GM19025 (cell line): ENCODE results near the gene UGT1A4.

ENCODE experiments used
- ATAC-seq: cut with Tn5 transposase; IDR thresholded peaks from one replicate; pipeline ENCODE4 v1.9.1; 2021; ENCODE audit warnings: mild to moderate bottlenecking, low read depth, moderate library complexity; ENCODE audit not compliant: unreplicated experiment

The UGT1A4 gene

DNA sequence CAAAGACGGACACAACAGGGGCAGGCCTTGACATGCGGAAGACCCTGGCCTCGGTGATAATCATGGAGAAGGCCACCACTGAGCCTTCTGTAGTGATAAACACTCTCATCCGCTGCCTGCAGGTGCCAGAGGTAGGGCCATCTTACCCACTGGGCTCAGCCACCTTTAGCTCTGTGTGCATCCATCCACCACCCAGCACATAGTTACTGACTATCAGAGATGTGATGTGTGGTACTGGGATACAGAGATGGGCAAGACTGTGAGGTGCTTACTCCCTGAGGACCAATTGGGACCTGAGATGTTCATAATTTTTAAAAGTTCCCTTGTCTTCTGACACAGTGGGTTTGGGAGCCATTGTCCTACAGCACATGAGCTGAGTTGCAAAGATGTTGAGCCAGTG, 61.2 kb downstream of the UGT1A4 start:
- ATAC-seq, result no peak

DNA sequence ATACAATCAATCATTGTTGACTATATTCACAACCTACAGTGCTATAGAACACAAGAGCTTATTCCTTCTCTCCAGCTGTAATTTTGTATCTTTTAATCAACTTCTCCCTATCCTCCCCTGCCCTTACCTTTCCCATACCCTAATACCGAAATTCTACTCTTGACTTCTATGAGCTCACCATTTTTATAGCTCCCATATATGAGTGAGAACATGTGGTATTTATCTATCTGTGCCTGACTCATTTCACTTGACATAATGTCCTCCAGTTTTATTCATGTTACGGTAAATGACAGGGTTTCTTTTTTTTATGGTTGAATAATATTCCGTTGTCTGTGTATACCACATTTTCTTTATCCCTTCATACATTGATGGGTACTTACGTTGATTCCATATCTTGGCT, 62.2 kb downstream of the UGT1A4 start:
- no peak for ATAC-seq

DNA sequence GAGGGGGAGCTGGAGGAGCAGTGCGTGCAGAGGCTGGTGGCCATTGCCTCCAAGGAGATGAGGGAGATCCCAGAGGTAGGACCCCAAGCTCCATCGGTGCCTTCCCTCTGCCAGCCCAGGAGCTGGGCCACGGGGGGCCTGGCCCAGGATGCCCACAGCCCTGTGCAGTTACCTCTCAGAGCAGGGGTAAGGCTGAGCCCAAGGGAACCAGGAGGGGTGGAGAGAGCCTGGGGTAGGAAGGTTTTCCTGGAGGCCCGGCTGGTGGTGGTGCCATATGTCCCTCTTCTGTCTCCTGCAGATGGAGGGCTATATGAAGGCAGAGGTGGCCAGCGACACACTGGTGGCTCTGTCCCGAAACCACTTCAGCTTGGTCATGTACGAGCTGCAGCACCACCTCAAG, 71.0 kb downstream of the UGT1A4 start:
- no peak for ATAC-seq

DNA sequence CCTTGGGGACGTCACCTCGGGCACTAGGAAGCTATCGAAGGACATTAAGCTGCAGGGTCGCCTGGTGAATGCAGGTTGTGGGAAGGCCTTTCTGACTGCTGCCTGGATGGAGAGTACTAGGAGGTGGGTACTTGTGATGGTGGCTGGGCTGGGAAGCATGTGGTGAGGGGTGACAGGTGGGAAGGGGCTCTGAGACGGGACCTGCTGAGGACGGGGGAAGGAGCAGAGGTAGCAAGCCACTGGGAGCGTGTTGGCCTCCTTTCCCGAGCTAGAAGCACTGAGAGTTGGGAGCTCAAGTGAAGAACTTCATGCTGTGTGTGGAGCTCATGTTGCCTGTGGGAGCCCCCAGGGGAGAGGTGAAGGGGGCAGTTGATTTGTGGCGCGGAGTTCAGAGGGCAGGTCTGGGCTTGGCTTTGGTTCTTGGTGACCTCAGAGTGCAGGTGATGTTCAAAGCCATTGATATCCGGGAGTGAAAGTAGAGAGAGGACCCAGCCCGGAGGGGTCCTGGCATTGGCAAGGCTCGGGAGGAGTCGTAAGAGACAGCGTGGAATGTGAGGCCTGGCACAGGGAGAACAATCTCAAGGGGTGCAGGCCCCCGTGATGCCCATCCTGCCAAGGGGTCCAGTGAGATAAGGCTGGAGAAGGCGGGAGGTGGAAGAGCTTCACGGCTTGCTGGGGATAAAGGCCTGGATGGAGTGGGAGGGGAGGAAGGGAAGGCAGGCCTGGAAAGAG, 72.8 kb downstream of the UGT1A4 start:
- no peak for ATAC-seq

DNA sequence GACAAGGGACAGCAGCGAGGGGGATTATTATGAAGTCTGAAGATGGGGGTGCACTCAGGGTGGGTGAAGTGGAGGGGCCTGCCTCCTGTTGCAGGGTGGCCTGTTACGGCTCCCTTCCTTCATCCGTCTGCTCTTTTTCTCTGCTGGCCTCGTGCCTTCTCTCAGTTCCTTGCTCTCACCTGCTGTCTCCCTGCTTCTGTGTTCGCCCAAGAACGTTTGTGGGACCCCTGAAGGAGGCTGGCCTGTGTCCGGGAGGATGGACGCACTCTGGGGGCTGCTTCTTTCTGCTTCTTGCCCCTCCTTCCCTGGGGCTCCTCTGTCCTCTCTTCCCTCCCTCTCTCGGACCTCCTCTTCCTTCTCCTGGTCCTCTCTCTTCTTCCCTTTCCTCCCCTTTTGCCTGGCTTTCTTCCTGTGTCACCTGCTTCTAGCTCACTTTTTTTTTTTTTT, 73.4 kb downstream of the UGT1A4 start:
- ATAC-seq, result no peak

DNA sequence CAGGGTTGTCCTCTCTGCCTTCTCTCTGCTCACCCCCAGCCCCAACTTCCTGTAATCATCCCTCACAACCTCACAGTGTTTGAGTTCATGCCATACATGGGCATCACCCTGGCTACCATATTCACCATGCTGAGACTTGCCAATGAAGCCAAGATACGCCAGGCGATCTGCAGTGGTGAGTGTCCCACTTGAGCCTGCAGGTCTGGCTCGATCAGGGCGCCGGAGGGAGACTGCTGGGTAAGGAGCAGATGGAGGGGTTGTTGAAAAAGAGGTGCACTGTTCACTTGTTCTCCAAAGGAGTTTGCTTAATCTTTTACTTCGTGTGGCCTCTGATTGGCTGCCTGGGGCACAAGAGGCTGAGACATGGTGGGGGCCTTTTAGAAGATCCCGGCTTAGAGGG, 74.2 kb downstream of the UGT1A4 start:
- no peak for ATAC-seq

DNA sequence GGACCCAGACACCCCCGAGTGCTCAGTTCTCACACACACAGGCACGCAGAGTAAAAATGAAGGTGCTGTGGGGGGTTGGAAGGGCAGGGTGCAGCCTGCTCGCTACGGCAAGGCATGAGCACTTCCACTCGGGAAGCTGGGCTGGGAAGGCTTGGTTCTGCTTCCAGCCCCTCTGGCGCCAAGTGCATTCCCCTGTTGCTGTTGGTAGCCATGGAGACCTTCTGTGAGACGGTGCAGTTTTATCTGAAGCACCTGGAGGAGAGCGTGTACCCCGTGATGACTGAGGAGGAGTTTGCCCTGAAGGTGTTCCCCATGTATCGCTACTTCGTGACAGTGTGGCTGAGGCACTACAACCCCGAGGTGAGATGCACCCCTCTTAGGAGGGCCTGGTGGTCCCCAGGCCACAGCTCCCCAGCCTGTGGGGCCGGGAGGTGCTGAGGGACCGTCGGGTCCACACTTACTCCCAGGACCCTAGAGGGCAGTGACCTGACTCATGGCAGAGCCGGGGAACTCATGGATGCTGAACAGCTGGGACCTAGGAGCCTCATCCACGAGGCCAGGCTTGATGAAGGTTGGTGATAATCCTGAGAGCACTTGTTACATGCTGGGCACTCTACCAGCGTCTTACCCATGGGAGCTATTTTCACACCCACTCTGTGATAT, 75.1 kb downstream of the UGT1A4 start:
- no peak for ATAC-seq

DNA sequence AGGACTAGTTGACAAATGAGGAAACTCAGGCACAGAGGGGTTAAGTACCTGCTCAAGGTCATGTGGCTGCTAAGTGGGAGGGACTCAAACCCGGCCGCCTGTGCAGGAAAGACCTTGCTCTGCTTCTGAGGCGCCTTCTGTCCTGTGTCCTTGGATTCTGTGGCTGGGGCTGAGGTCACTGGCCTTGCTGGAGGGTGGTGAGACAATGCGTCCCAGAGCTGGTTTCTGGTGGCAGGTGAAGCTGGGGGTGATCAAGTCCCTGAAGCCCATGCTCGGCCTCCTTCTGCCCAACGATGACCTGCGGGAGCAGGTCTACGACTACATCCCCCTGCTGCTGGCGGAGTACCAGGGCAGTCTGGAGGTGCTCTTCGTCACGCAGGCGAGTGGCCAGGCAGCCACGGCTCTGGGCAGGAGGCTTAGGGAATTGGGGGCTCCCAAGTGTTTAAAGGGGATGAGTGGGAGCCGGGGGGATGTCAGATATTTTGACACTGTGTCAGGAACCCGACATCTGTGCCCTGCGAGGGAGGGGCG, 75.7 kb downstream of the UGT1A4 start:
- no peak for ATAC-seq

DNA sequence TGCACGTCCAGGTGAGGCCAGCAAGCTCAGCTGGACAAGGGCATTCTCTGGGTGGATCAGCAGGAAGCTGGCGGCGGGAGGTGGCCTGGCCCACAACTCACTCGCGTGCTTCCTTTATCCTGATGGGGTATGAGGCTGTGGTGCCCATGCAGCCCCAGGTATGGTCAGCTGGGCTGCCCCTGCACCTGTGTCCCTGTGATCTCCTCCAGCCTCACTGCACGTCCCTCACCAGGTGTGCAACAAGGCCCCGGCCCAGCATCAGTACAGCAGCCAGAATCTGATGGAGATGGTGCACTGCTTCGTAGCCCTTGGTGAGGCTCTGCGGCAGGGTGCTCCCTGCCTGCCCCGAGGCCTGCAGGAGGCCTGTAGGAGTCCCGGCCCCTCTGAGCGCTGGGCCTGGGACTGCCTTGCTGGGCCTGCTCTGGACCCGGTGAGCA, 77.2 kb downstream of the UGT1A4 start:
- ATAC-seq, result no peak

DNA sequence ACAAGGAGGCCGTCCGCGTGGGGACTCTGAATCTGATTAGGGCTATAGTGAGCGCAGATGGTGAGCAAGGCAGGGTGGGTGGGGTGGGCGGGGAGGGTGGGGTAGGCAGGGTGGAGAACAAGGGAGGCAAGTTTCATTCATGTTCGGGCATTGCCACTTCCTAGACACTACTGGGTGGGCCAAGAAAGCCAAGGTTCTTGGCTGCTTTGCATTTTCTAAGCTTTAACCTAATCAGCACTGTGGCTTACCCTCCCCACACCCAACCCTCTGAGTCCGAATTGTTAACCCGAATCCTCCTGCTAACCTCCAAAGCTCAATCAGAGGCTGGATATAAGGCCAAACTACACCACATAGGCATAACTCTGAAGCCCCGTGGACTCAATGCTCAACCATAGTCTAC, 77.7 kb downstream of the UGT1A4 start:
- ATAC-seq, result no peak

DNA sequence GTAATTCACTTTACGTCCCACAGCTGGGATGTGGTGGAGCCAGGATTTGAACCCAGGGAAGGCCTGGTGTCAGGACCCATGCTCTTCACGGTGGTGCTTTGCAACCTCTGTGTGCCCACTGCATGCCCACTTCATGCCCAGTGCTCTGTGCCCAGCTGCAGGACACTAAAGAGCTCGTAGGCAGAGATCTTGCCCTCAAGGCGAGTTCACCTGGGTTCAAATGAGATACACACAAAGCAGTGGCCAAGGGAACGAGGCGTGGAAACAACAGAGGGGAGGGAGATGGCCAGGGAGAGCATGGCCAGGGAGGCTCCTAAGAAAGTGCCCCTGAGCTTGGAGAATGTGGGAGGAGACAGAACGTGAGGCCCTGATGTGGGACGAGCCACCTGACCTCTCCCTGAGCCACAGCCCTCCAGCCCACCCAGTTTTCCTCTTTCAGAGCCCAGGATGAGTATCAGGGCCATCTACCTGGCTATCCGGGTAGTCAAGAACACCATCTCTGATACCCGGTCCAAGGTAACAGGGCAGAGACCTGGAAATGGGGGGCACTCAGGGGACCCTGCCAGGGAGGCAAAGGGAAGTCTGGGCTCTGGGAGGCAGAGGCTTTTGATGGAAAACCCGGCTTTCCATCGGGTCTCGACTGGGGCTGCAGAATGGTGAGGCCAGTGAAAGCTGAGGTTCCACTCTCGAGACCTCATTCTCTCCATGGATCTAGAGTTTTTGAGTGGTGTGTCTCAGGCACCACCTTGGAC, 80.0 kb downstream of the UGT1A4 start:
- ATAC-seq, result no peak

DNA sequence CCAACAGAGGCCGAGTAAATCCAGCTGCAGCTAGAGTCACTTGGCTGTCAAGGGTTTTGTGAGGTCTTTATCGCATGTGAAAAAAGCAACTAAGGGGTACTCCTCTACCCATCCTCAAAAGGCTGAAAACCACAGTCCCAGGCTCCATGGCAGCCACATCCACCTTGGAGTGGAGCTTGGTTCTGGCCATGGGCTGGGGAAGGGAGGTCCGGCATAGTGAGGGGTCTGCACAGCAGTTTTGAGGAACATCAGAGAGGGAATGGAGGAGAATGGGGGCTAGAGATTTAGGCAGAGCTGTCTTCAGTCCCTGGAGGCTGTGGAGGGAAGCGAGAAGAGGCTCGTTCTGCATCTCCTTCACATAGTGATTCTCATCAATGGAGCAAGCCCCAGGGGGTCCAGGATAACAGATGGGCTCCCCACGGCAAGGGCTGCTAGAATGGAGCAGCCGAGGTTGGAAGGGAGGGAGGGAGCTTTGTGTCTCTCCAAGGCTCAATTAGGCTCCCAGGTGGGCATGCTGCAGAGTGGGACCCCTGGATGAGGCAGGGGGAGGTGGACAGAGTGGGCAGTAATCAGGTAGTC, 80.6 kb downstream of the UGT1A4 start:
- no peak for ATAC-seq

DNA sequence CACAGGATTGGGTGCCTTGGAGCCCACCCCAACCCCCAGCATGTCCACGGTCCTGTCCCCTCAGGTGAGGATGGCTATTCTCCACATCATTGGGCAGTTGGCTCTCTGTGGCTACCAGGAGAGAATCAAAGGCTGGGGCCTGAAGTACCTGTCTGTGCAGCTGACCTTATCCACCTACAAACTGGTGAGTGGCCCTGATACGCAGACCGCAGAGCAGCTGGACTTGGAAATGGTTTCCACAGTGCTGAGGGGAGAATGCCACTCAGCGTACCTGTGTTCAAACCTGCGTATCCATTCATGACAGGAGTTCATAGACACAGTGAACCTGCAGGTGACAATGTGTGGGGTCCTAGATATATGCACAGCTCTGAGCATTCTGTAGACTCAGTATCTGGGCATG, 81.2 kb downstream of the UGT1A4 start:
- no peak for ATAC-seq

DNA sequence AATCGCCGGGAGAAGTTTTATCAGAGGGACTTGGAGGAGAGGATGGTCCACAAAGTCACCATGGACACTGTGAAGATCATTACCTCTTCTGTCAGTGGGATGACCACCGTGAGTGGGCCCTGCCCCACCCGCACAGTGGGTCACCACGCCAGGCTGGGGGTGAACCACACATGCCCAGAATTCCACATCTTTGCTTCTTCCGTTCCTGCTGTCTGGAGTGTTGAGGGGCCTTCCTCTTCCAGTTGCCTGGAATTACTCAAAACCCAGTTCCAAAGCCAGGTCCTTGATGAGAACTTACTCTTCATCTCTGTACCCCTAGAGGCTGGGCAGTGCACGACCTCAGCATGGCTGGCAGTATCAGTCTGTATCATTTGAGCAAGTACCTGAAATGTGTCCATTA, 81.7 kb downstream of the UGT1A4 start:
- ATAC-seq, result no peak

DNA sequence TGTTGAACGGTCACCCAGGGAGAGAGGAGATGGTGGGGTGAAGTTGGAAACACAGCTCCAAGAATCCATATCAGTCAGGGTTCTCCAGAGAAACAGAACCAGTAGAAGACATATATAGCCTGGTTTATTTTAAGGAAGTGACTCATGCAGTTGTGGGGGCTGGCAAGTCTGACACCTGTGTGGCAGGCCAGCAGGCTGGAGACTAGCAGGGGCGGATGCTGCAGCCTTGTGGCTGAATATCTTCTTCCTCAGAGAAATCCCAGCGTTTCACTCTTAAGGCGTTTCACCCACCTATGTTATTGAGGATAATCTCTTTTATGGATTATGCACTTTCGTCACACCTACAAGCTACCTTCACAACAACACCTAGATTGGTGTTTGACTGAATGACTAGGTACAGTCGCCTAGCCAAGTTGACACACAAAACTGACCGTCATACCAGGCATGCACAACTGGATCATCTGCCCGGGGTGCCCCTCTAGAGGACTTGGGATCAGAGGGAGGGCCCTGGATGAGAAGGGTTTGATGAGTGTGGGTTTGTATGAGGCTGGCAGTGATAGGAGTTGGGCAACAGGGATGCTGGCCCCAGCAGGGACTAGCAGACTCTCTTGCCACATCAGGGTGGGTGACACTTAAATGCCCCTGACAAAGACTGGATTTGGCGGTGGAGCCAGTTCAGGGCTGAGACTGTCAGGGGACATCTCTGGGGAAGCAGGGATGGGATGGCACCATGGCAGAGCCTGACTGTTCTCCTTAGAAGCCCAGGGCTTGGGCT, 83.0 kb downstream of the UGT1A4 start:
- ATAC-seq, result no peak

DNA sequence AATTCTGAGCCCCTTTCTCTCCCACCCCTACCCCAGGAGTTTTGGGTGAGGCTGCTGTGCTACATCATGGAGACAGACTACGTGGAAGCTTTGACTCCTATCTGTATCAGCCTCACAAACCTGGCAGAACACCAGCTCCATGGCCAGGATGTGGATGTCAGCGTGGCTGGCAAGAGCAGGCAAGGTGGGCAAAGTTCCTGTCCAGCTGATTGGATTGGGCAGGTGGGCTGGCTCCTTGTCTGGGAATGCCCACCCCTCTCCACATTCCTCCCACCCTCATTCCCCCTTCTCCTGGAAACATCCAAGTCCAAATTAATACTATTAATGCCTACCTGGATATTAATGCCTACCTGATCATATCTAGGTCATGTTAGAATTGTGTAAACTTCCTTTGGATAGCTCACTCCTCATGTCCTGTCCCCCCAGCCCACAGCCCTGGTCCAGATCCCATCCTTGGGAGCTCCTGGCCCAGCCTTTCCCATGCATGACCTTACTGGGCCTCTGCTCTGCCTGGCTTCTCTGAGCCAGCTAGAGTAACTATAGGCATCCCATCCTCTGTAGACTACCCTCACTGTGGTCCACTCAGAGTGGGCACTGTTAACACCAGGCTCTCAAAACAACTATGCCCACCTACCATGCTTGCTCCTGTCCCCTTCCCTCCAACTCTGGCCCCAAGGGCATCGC, 83.7 kb downstream of the UGT1A4 start:
- no peak for ATAC-seq

DNA sequence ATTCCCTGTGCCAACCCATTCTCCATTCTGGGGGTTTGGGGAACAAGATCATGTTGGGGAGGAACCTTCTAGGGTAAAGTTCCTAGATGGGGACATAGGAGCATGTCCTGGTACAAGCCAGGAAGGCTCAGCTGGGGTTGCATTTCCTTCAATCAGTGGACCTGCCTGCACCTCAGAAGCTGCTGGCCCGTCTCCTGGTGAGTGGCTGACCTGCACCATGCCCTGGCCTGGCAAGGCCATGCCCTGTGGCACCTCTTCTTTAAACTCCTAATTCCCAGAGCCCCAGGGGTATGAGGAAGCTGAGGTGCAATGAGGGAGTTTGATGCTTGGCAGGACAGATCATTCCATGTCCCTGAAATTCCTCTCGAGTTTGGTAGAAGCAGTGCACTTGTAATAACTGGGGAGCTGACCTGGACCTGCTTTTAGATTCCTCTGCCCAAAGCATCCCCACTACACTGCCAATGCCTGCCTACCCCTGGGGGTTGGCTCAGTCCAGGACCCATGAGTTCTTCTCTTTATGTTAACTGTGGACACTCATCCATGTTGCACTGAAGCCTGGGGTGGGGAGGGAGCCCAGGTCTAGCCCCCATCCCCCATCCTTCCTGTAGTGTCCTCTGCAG, 84.9 kb downstream of the UGT1A4 start:
- ATAC-seq, result no peak

DNA sequence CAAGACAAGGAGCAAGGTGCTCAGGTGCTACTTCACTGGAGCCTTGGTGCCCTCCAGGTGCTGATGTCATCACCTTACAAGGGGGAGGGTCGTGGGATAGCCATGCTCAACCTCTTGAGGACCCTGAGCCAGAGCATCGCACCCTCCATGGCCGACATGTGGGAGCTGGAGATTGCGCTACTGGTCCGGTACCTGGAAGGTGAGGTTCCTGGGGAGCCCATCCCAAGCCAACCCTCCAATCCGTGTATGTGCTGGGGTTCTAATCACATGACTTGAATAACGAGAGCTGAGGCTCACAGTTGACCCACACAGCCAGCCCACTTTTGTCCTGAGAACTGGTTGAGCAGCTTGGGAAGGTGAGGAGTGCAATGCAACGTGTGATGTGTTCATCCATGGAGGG, 85.5 kb downstream of the UGT1A4 start:
- ATAC-seq, result no peak

DNA sequence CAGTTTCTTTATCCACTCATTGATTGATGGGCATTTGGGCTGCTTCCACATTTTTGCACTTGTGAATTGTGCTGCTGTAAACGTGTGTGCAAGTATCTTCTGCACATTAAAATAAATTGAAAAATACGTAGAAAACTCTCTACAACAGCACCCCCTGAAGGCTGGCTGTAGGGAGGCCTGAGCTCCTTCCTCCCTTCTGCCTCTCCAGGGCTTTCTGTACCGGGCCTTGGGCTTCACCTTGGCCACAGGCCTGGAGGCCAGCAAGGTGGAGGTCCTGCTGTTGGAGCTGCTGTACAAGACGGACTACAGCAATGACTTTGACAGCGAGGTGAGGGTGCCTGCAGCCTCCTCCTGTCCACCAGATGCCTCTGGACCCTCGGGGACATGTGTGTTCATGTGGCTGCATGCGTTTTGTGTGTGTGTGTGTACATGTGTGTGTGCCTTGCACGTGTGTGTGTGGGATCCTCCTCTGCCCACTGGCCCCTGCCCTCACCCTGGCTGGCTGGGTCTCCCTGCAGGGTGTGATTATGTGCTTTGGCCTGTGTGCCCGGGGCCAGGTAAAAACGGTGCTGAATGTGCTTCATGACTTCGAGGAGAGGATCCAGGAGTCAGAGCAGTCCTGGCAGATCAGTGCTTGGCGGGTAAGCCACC, 88.8 kb downstream of the UGT1A4 start:
- no peak for ATAC-seq
